SK-N-SH (cell line): ENCODE data around the gene CNGA2. TPM values are rescaled to one million over a fixed set of nuclear protein-coding genes. Genes with fewer than 3 reads are reported as not detected.

Experiments
- CTCF ChIA-PET: fragments of 300-600, 350-600 bp; formaldehyde crosslinking; extraction: SDS; loops from one replicate; lab custom pipeline; 2021; lab: Yijun Ruan, JAX
- POLR2A ChIA-PET: fragments of 350-600 bp; sonication (Branson Sonifier 250); formaldehyde crosslinking; extraction: SDS; loops from one replicate; lab custom pipeline; 2020; ENCODE audit warnings: antibody characterized with exemption, inconsistent platforms; lab: Yijun Ruan, JAX
- DNase-seq: peaks from one replicate; pipeline ENCODE4 v3.0.0; 2012
- H2AFZ ChIP-seq: fragments of 200-600 bp; sonication (generic); 2 replicates; pipeline ENCODE4 v1.8.1; 2016; ENCODE audit warnings: antibody characterized with exemption, mild to moderate bottlenecking, low read depth
- H3F3A ChIP-seq: fragments of 200-600 bp; sonication (generic); replicated peaks from 2 replicates; pipeline ENCODE3; 2016; ENCODE audit warnings: antibody characterized with exemption, mild to moderate bottlenecking; ENCODE audit not compliant: insufficient read depth
- H3K27ac ChIP-seq, 2 experiments: fragments of 200-500 bp in 1 of 2; fragments of 200-600 bp in 1 of 2; sonication (Bioruptor generic) in 1 of 2; sonication (generic), shearing (Covaris generic) in 1 of 2; 2 replicates each; pipeline versions ENCODE4 v1.5.1 to v1.6.1; 2014 to 2016; ENCODE audit warnings: low read depth in 2 of 2, inconsistent platforms in 1 of 2, low read length in 1 of 2, mild to moderate bottlenecking in 1 of 2, mixed read lengths in 1 of 2
- H3K27me3 ChIP-seq: fragments of 200-600 bp; sonication (generic), shearing (Covaris generic); 2 replicates; pipeline ENCODE4 v1.6.1; 2016; ENCODE audit warnings: mixed run types; ENCODE audit not compliant: insufficient read depth
- H3K36me3 ChIP-seq, 2 experiments: fragments of 200-500 bp in 1 of 2; fragments of 200-600 bp in 1 of 2; sonication (Bioruptor generic) in 1 of 2; sonication (generic) in 1 of 2; replicated peaks in 1 of 2; 2 replicates each; pipeline versions ENCODE3 to v1.5.1; 2014 to 2016; ENCODE audit warnings: low read length in 1 of 2, mild to moderate bottlenecking in 1 of 2; ENCODE audit not compliant: insufficient read depth in 2 of 2, control insufficient read depth in 1 of 2
- H3K4me1 ChIP-seq, 2 experiments: fragments of 200-500 bp in 1 of 2; fragments of 200-600 bp in 1 of 2; sonication (Bioruptor generic) in 1 of 2; sonication (generic), shearing (Covaris generic) in 1 of 2; 2 replicates each; pipeline versions ENCODE4 v1.5.1 to v1.6.1; 2014 to 2016; ENCODE audit warnings: low read depth in 1 of 2, low read length in 1 of 2, mixed run types in 1 of 2; ENCODE audit not compliant: insufficient read depth in 2 of 2, control insufficient read depth in 1 of 2
- H3K4me2 ChIP-seq: fragments of 200-600 bp; sonication (generic), shearing (Covaris generic); 2 replicates; pipeline ENCODE4 v1.6.1; 2017; ENCODE audit warnings: mixed run types
- H3K4me3 ChIP-seq, 2 experiments: fragments of 200-500 bp in 1 of 2; fragments of 200-600 bp in 1 of 2; sonication (Bioruptor generic) in 1 of 2; sonication (generic), shearing (Covaris generic) in 1 of 2; 2 replicates each; pipeline versions ENCODE4 v1.5.1 to v1.8.1; 2014 to 2016; ENCODE audit warnings: low read depth in 2 of 2, inconsistent platforms in 1 of 2, low read length in 1 of 2, mild to moderate bottlenecking in 1 of 2, mixed read lengths in 1 of 2, moderate library complexity in 1 of 2
- H3K79me2 ChIP-seq: fragments of 200-600 bp; sonication (generic); 2 replicates; pipeline ENCODE4 v1.8.1; 2017; ENCODE audit warnings: mild to moderate bottlenecking; ENCODE audit not compliant: insufficient read depth
- H3K9ac ChIP-seq: fragments of 200-600 bp; sonication (generic); 2 replicates; pipeline ENCODE4 v1.6.1; 2017; ENCODE audit warnings: mixed run types
- H3K9me2 ChIP-seq: fragments of 200-600 bp; sonication (generic); 2 replicates; pipeline ENCODE4 v1.6.1; 2017; ENCODE audit warnings: mixed run types
- H3K9me3 ChIP-seq: fragments of 200-600 bp; sonication (generic); 2 replicates; pipeline ENCODE4 v1.6.1; 2017; ENCODE audit warnings: mixed run types, mild to moderate bottlenecking, moderate library complexity
- H4K20me1 ChIP-seq: fragments of 200-600 bp; sonication (generic); 2 replicates; pipeline ENCODE4 v1.6.1; 2017; ENCODE audit warnings: mild to moderate bottlenecking, mixed run types; ENCODE audit not compliant: insufficient read depth
- CHD2 ChIP-seq: fragments of 150-350 bp; IDR thresholded peaks from 2 replicates; pipeline ENCODE4 v1.6.1; 2018; ENCODE audit warnings: low read length; ENCODE audit not compliant: partially characterized antibody
- EZH2phosphoT487 ChIP-seq: fragments of 200-600 bp; sonication (generic); IDR thresholded peaks from 2 replicates; pipeline ENCODE4 v1.6.1; 2017; ENCODE audit warnings: low read depth, mixed run types, mild to moderate bottlenecking, antibody characterized with exemption, moderate library complexity, borderline replicate concordance
- FOSL2 ChIP-seq: IDR thresholded peaks from 2 replicates; pipeline ENCODE4 v1.4.0; 2012; ENCODE audit warnings: low read depth, mild to moderate bottlenecking, moderate library complexity, borderline replicate concordance
- FOXM1 ChIP-seq: IDR thresholded peaks from 2 replicates; pipeline ENCODE4 v1.4.0; 2012; ENCODE audit warnings: low read depth, mild to moderate bottlenecking
- GABPA ChIP-seq: IDR thresholded peaks from 2 replicates; pipeline ENCODE4 v1.4.0; 2012; ENCODE audit warnings: low read depth, mild to moderate bottlenecking
- GATA2 ChIP-seq: sonication (generic); formaldehyde crosslinking; IDR thresholded peaks from 2 replicates; pipeline ENCODE4 v1.5.0; 2020; ENCODE audit warnings: mild to moderate bottlenecking, missing genetic modification reagents
- MXI1 ChIP-seq: IDR thresholded peaks from 2 replicates; pipeline ENCODE4 v1.6.1; 2012; ENCODE audit warnings: mild to moderate bottlenecking, low read depth, low read length, improper control_type of control experiment
- NFIC ChIP-seq: IDR thresholded peaks from 2 replicates; pipeline ENCODE4 v1.4.0; 2012; ENCODE audit warnings: borderline replicate concordance
- POLR2AphosphoS5 ChIP-seq: IDR thresholded peaks from 2 replicates; pipeline ENCODE4 v1.6.1; 2012; ENCODE audit warnings: low read depth, low read length
- RFX5 ChIP-seq: IDR thresholded peaks from 2 replicates; pipeline ENCODE4 v1.6.1; 2012; ENCODE audit warnings: mild to moderate bottlenecking, improper control_type of control experiment, low read length
- SIN3A ChIP-seq: IDR thresholded peaks from 2 replicates; pipeline ENCODE4 v1.6.1; 2012; ENCODE audit warnings: low read depth, mild to moderate bottlenecking, low read length, moderate library complexity, borderline replicate concordance
- SMC3 ChIP-seq: IDR thresholded peaks from 2 replicates; pipeline ENCODE4 v1.6.1; 2012; ENCODE audit warnings: low read depth, low read length, improper control_type of control experiment
- TCF12 ChIP-seq: IDR thresholded peaks from 2 replicates; pipeline ENCODE4 v1.4.0; 2012
- WGBS: methylation state at CpG from one replicate; pipeline ENCODE4 v1.1.6; 2017; ENCODE audit warnings: low lambda C conversion rate; 5-methylcytosine and 5-hydroxymethylcytosine counted together
- polyA plus RNA-seq, 3 experiments: library from polyadenylated mRNA; depleted of rRNA; stranded (reverse); fragments of >200 nt; gene quantifications; 2 replicates each; pipeline ENCODE4 v1.2.3, GENCODE V29; 2012
- TF ChIP-seq, protein P1 (sequence below): IDR thresholded peaks from 2 replicates; pipeline ENCODE4; 2012
- TF ChIP-seq, protein P2 (sequence below): IDR thresholded peaks from 2 replicates; pipeline ENCODE4 v1.4.0; 2012; ENCODE audit warnings: low read depth, borderline replicate concordance
- TF ChIP-seq, protein P3 (sequence below): IDR thresholded peaks from 2 replicates; pipeline ENCODE4 v1.4.0; 2012; ENCODE audit warnings: low read depth, borderline replicate concordance

The CNGA2 gene
- polyA plus RNA-seq, 1 of the 3 experiments (the other 2 are of a cell fraction) = not detected

DNA sequence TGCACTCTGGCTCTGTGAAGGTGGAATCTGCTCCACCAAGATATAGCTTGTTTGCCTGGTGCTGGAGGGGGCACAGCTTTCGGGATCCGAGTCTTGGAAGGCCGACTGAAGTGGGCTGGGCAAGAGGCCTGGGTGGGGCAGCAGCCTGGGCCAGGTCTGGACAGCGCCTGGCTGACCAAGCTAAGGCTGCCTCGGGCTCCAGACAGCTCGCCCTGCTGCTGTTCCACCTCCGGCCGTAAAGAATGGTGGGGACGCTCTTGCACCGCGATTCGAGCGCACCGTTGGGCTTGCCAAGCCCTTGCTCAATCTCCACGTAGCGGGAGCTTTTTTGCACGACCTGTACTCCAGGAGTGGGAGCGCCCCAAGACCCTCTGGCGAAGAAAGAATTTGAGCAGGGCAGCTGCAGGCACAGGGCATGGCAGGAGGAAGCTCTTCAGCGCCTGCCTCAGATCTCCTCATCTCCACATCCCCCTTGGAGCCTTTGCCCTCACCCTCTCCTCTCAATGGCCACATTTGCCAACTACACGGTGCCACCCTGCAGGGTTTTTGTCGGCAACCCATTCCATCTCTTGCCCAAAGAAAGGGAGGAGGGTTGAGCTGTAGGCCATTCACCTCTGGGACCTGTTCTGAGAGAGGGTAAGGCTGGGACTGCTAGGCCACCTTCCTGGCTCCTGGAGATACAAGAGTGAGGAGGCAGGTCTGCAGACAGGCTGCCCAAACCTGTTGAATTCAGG lies 18.9 kb downstream of the CNGA2 start (continued):
- TF ChIP-seq CHD2 (no peak), MXI1 (no peak), EZH2phosphoT487 (no peak), GATA2 (CRISPR knock-in tag) (no peak), RFX5 (no peak), POLR2AphosphoS5 (no peak), FOXM1 (no peak), SMC3 (peak; percentile 70), SIN3A (no peak), FOSL2 (no peak), TCF12 (no peak), GABPA (no peak)
- TF ChIP-seq, protein P1, sequence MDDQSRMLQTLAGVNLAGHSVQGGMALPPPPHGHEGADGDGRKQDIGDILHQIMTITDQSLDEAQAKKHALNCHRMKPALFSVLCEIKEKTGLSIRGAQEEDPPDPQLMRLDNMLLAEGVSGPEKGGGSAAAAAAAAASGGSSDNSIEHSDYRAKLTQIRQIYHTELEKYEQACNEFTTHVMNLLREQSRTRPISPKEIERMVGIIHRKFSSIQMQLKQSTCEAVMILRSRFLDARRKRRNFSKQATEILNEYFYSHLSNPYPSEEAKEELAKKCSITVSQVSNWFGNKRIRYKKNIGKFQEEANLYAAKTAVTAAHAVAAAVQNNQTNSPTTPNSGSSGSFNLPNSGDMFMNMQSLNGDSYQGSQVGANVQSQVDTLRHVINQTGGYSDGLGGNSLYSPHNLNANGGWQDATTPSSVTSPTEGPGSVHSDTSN = no peak
- TF ChIP-seq, protein P2, sequence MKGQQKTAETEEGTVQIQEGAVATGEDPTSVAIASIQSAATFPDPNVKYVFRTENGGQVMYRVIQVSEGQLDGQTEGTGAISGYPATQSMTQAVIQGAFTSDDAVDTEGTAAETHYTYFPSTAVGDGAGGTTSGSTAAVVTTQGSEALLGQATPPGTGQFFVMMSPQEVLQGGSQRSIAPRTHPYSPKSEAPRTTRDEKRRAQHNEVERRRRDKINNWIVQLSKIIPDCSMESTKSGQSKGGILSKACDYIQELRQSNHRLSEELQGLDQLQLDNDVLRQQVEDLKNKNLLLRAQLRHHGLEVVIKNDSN = no peak
- TF ChIP-seq, protein P3, sequence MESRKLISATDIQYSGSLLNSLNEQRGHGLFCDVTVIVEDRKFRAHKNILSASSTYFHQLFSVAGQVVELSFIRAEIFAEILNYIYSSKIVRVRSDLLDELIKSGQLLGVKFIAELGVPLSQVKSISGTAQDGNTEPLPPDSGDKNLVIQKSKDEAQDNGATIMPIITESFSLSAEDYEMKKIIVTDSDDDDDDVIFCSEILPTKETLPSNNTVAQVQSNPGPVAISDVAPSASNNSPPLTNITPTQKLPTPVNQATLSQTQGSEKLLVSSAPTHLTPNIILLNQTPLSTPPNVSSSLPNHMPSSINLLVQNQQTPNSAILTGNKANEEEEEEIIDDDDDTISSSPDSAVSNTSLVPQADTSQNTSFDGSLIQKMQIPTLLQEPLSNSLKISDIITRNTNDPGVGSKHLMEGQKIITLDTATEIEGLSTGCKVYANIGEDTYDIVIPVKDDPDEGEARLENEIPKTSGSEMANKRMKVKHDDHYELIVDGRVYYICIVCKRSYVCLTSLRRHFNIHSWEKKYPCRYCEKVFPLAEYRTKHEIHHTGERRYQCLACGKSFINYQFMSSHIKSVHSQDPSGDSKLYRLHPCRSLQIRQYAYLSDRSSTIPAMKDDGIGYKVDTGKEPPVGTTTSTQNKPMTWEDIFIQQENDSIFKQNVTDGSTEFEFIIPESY = no peak

DNA sequence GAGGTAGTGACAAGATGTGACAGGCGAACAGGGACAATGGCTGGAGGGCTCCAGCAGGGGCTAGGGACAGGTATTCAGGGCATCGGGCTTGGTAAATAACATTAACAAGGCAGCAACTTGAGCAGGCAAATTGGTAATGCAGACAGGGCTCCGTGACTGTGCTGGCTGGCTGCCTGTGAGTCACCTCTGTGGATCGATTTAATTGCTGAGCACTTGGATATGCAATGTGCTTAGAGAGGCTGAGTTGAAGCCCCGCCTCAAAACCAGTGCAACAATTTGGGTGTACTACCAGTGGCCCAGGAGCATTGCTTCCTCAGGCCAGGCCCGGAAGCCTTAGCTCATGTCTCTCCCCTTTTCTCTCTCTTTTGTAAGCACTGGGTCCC lies 19.5 kb downstream of the CNGA2 start:
- no peak for DNase-seq
- Histone ChIP-seq H3K4me3 (0 out of 4 replicates have a peak overlapping the region, but pooled peaks of 1 of the 2 experiments have one; percentile 13), H2AFZ (peak overlapping the region; percentile 47), H3K4me1 (no peaks in the 10 kb centered on the region), H3K4me2 (peak overlapping the region; percentile 53; the same call in 1 of the 2 replicates), H3K27me3 (peaks cover 33% of the 10 kb centered on the region; the same call in 1 of the 2 replicates), H3K36me3 (no peaks in the 10 kb centered on the region), H4K20me1 (no peaks in the 10 kb centered on the region), H3K9ac (no peak overlapping the region), H3K9me3 (no peaks in the 10 kb centered on the region), H3K9me2 (no peaks in the 10 kb centered on the region), H3F3A (no peaks in the 10 kb centered on the region), H3K27ac (no peak overlapping the region), H3K79me2 (no peaks in the 10 kb centered on the region)
- TF ChIP-seq EZH2phosphoT487 = no peak
- 0 out of 2 replicates have a peak, but pooled peaks have one; percentile 19 for TF ChIP-seq FOSL2
- TF ChIP-seq NFIC = peak; percentile 46; the same call in 1 of the 2 replicates
- CTCF ChIA-PET = interaction anchor here (0.7 to 5.2 kb wide), 17 partner anchors 10 to 1067 kb away, joined by 3 to 55 read pairs (median 4); no protein-coding TSS in a partner anchor
- POLR2A ChIA-PET = no interaction called here
- 10% methylated on average over 5 of the region's 6 CpGs for WGBS
